ENCODE results near the gene PIH1D2.

Gene PIH1D2

GRCh38 chr11:112062923-112063322 lies 10.9 kb downstream of the PIH1D2 start:
- TF ChIP-seq, protein P1, sequence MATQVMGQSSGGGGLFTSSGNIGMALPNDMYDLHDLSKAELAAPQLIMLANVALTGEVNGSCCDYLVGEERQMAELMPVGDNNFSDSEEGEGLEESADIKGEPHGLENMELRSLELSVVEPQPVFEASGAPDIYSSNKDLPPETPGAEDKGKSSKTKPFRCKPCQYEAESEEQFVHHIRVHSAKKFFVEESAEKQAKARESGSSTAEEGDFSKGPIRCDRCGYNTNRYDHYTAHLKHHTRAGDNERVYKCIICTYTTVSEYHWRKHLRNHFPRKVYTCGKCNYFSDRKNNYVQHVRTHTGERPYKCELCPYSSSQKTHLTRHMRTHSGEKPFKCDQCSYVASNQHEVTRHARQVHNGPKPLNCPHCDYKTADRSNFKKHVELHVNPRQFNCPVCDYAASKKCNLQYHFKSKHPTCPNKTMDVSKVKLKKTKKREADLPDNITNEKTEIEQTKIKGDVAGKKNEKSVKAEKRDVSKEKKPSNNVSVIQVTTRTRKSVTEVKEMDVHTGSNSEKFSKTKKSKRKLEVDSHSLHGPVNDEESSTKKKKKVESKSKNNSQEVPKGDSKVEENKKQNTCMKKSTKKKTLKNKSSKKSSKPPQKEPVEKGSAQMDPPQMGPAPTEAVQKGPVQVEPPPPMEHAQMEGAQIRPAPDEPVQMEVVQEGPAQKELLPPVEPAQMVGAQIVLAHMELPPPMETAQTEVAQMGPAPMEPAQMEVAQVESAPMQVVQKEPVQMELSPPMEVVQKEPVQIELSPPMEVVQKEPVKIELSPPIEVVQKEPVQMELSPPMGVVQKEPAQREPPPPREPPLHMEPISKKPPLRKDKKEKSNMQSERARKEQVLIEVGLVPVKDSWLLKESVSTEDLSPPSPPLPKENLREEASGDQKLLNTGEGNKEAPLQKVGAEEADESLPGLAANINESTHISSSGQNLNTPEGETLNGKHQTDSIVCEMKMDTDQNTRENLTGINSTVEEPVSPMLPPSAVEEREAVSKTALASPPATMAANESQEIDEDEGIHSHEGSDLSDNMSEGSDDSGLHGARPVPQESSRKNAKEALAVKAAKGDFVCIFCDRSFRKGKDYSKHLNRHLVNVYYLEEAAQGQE (IDR thresholded peaks at IDR 0.05; ENCODE audit: insufficient replicate concordance, low read depth) = no peak
- TF ChIP-seq POLR2AphosphoS5 (IDR thresholded peaks at IDR 0.05; ENCODE audit: low read depth) (no peak), GABPA (IDR thresholded peaks at IDR 0.05; ENCODE audit: low read depth) (no peak), CTCF (IDR thresholded peaks at IDR 0.05; ENCODE audit: insufficient read depth, low read length) (no peak), SPI1 (IDR thresholded peaks at IDR 0.05; ENCODE audit: borderline replicate concordance, low read depth) (no peak)
- no peaks in the 10 kb centered on the region for H3K27me3 ChIP-seq (ENCODE audit: insufficient read depth, poor library complexity, severe bottlenecking)

DNA sequence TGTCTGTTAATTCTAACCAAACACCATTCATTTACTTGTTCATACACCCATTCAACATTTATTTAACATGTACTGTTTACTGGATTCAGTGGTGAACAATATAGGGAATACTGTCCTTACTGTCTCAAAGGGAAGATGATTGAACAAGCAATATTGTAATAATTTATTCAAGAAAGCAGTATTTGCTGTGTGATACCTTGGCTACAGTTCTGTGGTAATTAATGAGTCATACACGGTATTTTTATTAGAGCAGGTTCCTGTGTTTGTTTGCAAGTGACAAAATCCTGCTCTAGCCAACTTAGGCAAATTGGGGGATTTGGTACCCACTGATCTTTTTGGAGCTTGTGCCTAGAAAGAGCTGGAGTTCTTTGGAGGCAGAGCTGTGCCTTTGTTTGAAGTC lies 15.7 kb downstream of the PIH1D2 start:
- Histone ChIP-seq H3K27me3 (ENCODE audit: insufficient read depth, poor library complexity, severe bottlenecking) (no peaks in the 10 kb centered on the region), H3K27ac (replicated peaks) (no peak overlapping the region), H3K4me3 (replicated peaks; ENCODE audit: insufficient read depth, low read length) (no peak overlapping the region)
- DNase-seq (ENCODE audit: low read depth in 1 of 2, low spot score in 1 of 2) = no peak
- TF ChIP-seq GABPA (IDR thresholded peaks at IDR 0.05; ENCODE audit: low read depth) = no peak
- no peak for TF ChIP-seq POLR2AphosphoS5 (IDR thresholded peaks at IDR 0.05; ENCODE audit: low read depth)

More at GRCh38 chr11:112062923-112063322, 10.9 kb downstream of the PIH1D2 start:
- no peak for DNase-seq (ENCODE audit: low read depth in 1 of 2, low spot score in 1 of 2)
- H3K4me3 ChIP-seq (replicated peaks; ENCODE audit: insufficient read depth, low read length) = no peak overlapping the region
- no peak overlapping the region for H3K27ac ChIP-seq (replicated peaks)

DNA sequence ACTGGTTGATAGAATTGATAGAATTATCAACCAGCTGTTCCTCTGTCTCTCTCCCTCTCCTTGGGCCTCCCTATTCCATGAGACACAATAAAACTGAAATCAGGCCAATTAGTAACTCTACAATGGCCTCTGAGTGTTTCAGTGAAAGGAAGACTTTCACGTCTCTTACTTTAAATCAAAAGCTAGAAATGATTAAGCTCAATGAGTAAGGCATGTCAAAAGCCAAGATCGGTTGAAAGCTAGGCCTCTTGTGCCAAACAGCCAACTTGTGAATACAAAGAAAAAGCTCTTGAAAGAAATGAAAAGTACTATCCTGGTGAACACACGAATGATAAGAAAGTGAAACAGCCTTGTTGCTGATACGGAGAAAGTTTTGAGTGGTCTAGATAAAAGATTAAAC lies 16.6 kb downstream of the PIH1D2 start:
- DNase-seq (ENCODE audit: low read depth in 1 of 2, low spot score in 1 of 2) = no peak
- Histone ChIP-seq H3K4me3 (replicated peaks; ENCODE audit: insufficient read depth, low read length) (no peak overlapping the region), H3K27me3 (ENCODE audit: insufficient read depth, poor library complexity, severe bottlenecking) (no peaks in the 10 kb centered on the region), H3K27ac (replicated peaks) (no peak overlapping the region)
- no peak for TF ChIP-seq SPI1 (IDR thresholded peaks at IDR 0.05; ENCODE audit: borderline replicate concordance, low read depth)
- TF ChIP-seq, protein P1 (IDR thresholded peaks at IDR 0.05; ENCODE audit: insufficient replicate concordance, low read depth) = no peak
- no peak for TF ChIP-seq GABPA (IDR thresholded peaks at IDR 0.05; ENCODE audit: low read depth)
- no peak for TF ChIP-seq POLR2AphosphoS5 (IDR thresholded peaks at IDR 0.05; ENCODE audit: low read depth)
- no peak for TF ChIP-seq CTCF (IDR thresholded peaks at IDR 0.05; ENCODE audit: insufficient read depth, low read length)

GRCh38 chr11:112051768-112052167 lies 22.0 kb downstream of the PIH1D2 start:
- H3K27ac ChIP-seq (replicated peaks) = no peak overlapping the region
- DNase-seq (ENCODE audit: low read depth in 1 of 2, low spot score in 1 of 2) = no peak
- H3K4me3 ChIP-seq (replicated peaks; ENCODE audit: insufficient read depth, low read length) = no peak overlapping the region
- no peaks in the 10 kb centered on the region for H3K27me3 ChIP-seq (ENCODE audit: insufficient read depth, poor library complexity, severe bottlenecking)
- no peak for TF ChIP-seq POLR2AphosphoS5 (IDR thresholded peaks at IDR 0.05; ENCODE audit: low read depth)
- no peak for TF ChIP-seq GABPA (IDR thresholded peaks at IDR 0.05; ENCODE audit: low read depth)
- TF ChIP-seq, protein P1 (IDR thresholded peaks at IDR 0.05; ENCODE audit: insufficient replicate concordance, low read depth) = no peak
- no peak for TF ChIP-seq CTCF (IDR thresholded peaks at IDR 0.05; ENCODE audit: insufficient read depth, low read length)
- no peak for TF ChIP-seq SPI1 (IDR thresholded peaks at IDR 0.05; ENCODE audit: borderline replicate concordance, low read depth)

Measured in HL-60 (cell line).